Omental fat pad (tissue), 4 donors: ENCODE data around the gene BSDC1. TPM values are rescaled to one million over a fixed set of nuclear protein-coding genes. Genes with fewer than 3 reads are reported as not detected.

Experiments used
- ATAC-seq: fragments of 150-250 bp; one replicate; pipeline ENCODE4 v1.9.1; 2016; ENCODE audit warnings: mild to moderate bottlenecking, moderate library complexity; ENCODE audit not compliant: low FRiP score
- DNase-seq: peaks from one replicate; pipeline ENCODE4 v3.0.0-alpha.2; 2019; ENCODE audit warnings: low spot score
- total RNA-seq, 4 donors: library from RNA; depleted of rRNA; stranded (reverse); fragments of >200 nt; gene quantifications; one replicate each; pipeline ENCODE4 v1.1.0, GENCODE V29; 2016
- TF ChIP-seq, protein P1 (sequence below), 3 donors: fragments of 450-650 bp; IDR thresholded peaks; one replicate each; pipeline ENCODE4 v1.5.1; 2016 to 2017; ENCODE audit warnings: antibody characterized with exemption in 3 of 3, mild to moderate bottlenecking in 3 of 3, moderate library complexity in 2 of 3

Gene BSDC1
- total RNA-seq, 4 donors from 2014 or later, result 51.9 to 73.1 (median 69.5) TPM

DNA sequence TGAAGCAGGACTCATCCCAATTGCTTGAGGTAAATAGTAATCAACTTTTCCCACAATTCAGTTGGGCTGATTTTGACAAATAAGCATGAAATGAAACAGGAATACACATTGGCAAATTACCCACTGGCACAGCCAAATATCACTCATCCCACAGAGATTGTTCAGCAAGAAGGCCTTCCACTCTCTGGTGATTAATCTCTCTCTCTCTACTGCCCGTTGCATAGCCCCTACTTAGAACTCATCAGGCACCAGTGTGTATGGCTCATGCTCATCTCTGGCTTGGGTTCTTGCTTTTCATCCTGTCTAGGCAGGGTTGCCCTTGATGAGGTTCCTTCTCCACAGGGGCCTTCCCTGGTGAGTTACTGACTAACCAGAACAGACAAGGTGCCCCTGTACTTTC, 1.1 kb downstream of the BSDC1 start:
- DNase-seq (no peak), ATAC-seq (peak; percentile 59)
- TF ChIP-seq, protein P1, sequence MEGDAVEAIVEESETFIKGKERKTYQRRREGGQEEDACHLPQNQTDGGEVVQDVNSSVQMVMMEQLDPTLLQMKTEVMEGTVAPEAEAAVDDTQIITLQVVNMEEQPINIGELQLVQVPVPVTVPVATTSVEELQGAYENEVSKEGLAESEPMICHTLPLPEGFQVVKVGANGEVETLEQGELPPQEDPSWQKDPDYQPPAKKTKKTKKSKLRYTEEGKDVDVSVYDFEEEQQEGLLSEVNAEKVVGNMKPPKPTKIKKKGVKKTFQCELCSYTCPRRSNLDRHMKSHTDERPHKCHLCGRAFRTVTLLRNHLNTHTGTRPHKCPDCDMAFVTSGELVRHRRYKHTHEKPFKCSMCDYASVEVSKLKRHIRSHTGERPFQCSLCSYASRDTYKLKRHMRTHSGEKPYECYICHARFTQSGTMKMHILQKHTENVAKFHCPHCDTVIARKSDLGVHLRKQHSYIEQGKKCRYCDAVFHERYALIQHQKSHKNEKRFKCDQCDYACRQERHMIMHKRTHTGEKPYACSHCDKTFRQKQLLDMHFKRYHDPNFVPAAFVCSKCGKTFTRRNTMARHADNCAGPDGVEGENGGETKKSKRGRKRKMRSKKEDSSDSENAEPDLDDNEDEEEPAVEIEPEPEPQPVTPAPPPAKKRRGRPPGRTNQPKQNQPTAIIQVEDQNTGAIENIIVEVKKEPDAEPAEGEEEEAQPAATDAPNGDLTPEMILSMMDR (IDR thresholded peaks at IDR 0.05), result no peak

GRCh38 chr1:32392325-32392724, 1.9 kb downstream of the BSDC1 start:
- TF ChIP-seq, protein P1 (IDR thresholded peaks at IDR 0.05), result no peak
- no peak for ATAC-seq
- no peak for DNase-seq

DNA sequence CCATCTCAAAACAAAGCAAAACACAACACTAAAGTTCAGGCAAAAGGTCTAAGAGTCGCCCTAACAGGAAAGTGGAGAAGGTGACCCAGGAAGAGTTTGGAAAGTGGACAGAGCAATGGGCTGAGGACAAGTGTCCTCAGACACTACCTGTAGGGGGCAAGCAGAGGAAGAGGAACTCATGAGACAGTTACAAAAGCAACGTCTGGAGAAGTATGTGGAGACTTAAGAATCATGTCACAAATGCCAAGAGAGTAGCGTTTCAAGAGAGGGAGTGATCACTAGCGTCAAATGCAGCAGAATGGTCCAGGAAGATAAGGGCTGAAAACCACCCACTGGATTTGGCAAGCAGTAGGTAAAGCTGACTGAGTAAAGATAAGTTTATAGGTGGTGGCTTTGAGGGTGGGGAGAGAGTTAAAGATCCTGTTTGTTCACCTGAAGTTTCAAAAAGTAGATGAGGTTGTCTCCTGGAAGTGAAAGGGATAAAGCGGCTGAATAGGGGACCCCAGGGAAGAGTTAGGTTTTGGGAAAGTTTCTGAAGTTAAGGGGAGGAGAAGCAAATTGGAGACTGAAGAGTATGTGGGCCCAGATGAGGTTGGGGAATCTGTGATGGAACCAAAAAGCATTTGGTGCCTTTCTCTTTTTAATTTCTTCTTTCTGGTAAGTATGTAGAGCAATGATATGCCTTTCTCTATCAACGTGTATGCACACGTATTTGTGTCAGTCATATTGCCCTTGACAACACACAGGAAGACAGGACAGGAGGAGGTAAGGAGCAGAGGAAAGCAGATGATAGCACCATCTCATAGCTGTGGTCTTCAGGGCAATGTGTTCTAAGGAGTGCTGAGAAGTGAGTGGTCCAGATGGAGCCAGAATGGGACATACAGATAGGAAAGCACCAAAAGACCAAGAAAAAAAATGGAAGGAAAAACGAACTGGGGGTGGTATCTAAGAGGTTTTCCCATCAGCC, 3.1 kb downstream of the BSDC1 start:
- DNase-seq, result no peak
- ATAC-seq, result no peak
- TF ChIP-seq, protein P1 (IDR thresholded peaks at IDR 0.05), result no peak

DNA sequence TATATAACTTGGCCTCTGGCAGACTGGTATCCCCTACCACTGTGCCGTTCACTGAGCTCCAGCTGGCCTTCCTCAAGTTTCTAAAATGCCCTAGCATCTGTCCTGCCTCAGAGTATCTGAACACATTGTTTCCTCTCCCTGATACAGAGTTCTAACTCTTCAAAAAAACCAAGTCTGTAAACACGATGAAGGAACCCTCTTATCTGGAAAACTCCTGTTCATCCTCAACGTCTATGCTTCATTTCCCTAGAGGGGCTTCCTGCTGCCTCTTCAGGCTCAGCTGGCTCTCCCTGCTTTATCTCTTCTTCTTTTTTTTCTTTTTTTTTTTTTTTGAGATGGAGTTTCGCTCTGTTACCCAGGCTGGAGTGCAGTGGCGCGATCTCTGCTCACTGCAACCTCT, 5.6 kb downstream of the BSDC1 start:
- DNase-seq, result no peak
- TF ChIP-seq, protein P1 (IDR thresholded peaks at IDR 0.05), result no peak
- no peak for ATAC-seq

GRCh38 chr1:32386676-32387392, 7.4 kb downstream of the BSDC1 start:
- DNase-seq (no peak), ATAC-seq (no peak)
- TF ChIP-seq, protein P1 (IDR thresholded peaks at IDR 0.05), result no peak

GRCh38 chr1:32380057-32380456, 14.2 kb downstream of the BSDC1 start:
- no peak for DNase-seq
- TF ChIP-seq, protein P1 (IDR thresholded peaks at IDR 0.05), result no peak
- ATAC-seq, result no peak
